A549 (cell line): ENCODE data around the gene TMEM43.
"Not testable (repeated sequence)": the region's sequence is repeated elsewhere in the genome, so short reads cannot be mapped to it uniquely, and the experiment has no call there.

Experiments
- BHLHE40 ChIP-seq: IDR thresholded peaks from 2 replicates; pipeline ENCODE4 v1.6.1; 2012; ENCODE audit warnings: low read depth, low read length, inconsistent platforms
- CHD2 ChIP-seq: fragments of 150-350 bp; IDR thresholded peaks from 2 replicates; pipeline ENCODE4 v1.6.1; 2014; ENCODE audit warnings: low read length; ENCODE audit not compliant: partially characterized antibody
- CTCF ChIP-seq: fragments of >200 bp; sonication (Bioruptor Twin); formaldehyde crosslinking; IDR thresholded peaks from 3 replicates; pipeline ENCODE4 v1.5.1; 2016
- EHMT2 ChIP-seq: fragments of 200-600 bp; sonication (generic); IDR thresholded peaks from 2 replicates; pipeline ENCODE4 v1.6.1; 2016; ENCODE audit warnings: antibody characterized with exemption, low read depth, mild to moderate bottlenecking, moderate library complexity
- FOSL2 ChIP-seq, 2 experiments: fragments of 450-650 bp in 1 of 2; fragments of >200 bp in 1 of 2; sonication (Bioruptor Twin) in 1 of 2; formaldehyde crosslinking; IDR thresholded peaks; 2 replicates each; pipeline versions ENCODE4 v1.5.0 to v1.6.1; 2016 to 2020; ENCODE audit warnings: mild to moderate bottlenecking in 1 of 2, moderate library complexity in 1 of 2
- MAFK ChIP-seq: fragments of 450-650 bp; IDR thresholded peaks from 2 replicates; pipeline ENCODE4 v1.6.1; 2014; ENCODE audit not compliant: partially characterized antibody
- MYC ChIP-seq: IDR thresholded peaks from 2 replicates; pipeline ENCODE4 v1.6.1; 2012; ENCODE audit warnings: mild to moderate bottlenecking, inconsistent platforms, low read length, improper control_type of control experiment, borderline replicate concordance
- NFE2L2 ChIP-seq: fragments of 150-350 bp; conservative IDR thresholded peaks from 2 replicates; pipeline ENCODE4 v1.6.1; 2014; ENCODE audit warnings: low read length
- POLR2A ChIP-seq: IDR thresholded peaks from 2 replicates; pipeline ENCODE4 v1.6.1; 2012; ENCODE audit warnings: mild to moderate bottlenecking, low read length
- REST ChIP-seq: fragments of 200-600 bp; sonication (generic); IDR thresholded peaks from 2 replicates; pipeline ENCODE4 v1.6.1; 2016; ENCODE audit warnings: antibody characterized with exemption, mild to moderate bottlenecking, moderate library complexity
- SMC3 ChIP-seq: fragments of >200 bp; sonication (Bioruptor Twin); formaldehyde crosslinking; IDR thresholded peaks from 3 replicates; pipeline ENCODE4 v1.6.1; 2018; ENCODE audit warnings: inconsistent platforms

DNA sequence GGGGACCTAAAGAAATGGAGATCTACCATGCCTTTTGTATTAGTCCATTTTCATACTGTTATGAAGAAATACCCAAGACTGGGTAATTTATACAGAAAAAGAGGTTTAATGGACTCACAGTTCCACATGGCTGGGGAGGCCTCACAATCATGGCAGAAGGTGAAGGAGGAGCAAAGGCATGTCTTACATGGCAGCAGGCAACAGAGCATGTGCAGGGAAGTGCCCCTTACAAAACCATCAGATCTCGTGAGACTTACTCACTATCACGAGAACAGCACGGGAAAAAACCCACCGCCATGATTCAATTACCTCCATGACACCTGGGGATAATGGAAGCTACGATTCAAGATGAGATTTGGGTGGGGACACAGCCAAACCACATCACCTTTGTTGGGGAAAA, 37.4 kb upstream of the TMEM43 start:
- TF ChIP-seq EHMT2; CHD2; BHLHE40; FOSL2 (IDR thresholded peaks at IDR 0.05); FOSL2 (CRISPR knock-in tag; IDR thresholded peaks at IDR 0.05); POLR2A; SMC3; CTCF; MYC; NFE2L2; REST; MAFK: not testable (repeated sequence)
